ENCODE measurements around the gene KRCC1. TPM values are rescaled to one million over a fixed set of nuclear protein-coding genes. Genes with fewer than 3 reads are reported as not detected.

Gene KRCC1
- total RNA-seq, 3 donors from 2014 or later, result 37.2 to 41.5 (median 40.7) TPM

- intact Hi-C loops (cut with DNase I, micrococcal nuclease), result no loop called here
- no peaks in the 10 kb centered on the region for H3K4me1 ChIP-seq (ENCODE audit: low read depth)
- H3K36me3 ChIP-seq (ENCODE audit: low read depth), result no peaks in the 10 kb centered on the region
- TF ChIP-seq, protein P1, sequence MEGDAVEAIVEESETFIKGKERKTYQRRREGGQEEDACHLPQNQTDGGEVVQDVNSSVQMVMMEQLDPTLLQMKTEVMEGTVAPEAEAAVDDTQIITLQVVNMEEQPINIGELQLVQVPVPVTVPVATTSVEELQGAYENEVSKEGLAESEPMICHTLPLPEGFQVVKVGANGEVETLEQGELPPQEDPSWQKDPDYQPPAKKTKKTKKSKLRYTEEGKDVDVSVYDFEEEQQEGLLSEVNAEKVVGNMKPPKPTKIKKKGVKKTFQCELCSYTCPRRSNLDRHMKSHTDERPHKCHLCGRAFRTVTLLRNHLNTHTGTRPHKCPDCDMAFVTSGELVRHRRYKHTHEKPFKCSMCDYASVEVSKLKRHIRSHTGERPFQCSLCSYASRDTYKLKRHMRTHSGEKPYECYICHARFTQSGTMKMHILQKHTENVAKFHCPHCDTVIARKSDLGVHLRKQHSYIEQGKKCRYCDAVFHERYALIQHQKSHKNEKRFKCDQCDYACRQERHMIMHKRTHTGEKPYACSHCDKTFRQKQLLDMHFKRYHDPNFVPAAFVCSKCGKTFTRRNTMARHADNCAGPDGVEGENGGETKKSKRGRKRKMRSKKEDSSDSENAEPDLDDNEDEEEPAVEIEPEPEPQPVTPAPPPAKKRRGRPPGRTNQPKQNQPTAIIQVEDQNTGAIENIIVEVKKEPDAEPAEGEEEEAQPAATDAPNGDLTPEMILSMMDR (IDR thresholded peaks at IDR 0.05), result no peak
- no peak for DNase-seq
- H3K4me3 ChIP-seq, result no peak overlapping the region
- ATAC-seq, result no peak
- no peaks in the 10 kb centered on the region for H3K9me3 ChIP-seq
Observed at GRCh38 chr2:88070055-88070454, 14.5 kb upstream of the KRCC1 start.

- Histone ChIP-seq H3K4me3 (no peak overlapping the region), H3K36me3 (ENCODE audit: low read depth) (no peaks in the 10 kb centered on the region), H3K9me3 (no peaks in the 10 kb centered on the region), H3K4me1 (ENCODE audit: low read depth) (no peaks in the 10 kb centered on the region)
- DNase-seq (no peak), ATAC-seq (no peak)
- TF ChIP-seq, protein P1 (IDR thresholded peaks at IDR 0.05), result no peak
- intact Hi-C loops (cut with DNase I, micrococcal nuclease), result loop anchor here (10.0 kb wide), 2 partner anchors 86 to 96 kb away; no protein-coding TSS in a partner anchor
Observed at GRCh38 chr2:88069117-88069516, 13.5 kb upstream of the KRCC1 start.

GRCh38 chr2:88068044-88068443, 12.5 kb upstream of the KRCC1 start:
- H3K9me3 ChIP-seq, result no peaks in the 10 kb centered on the region
- ATAC-seq, result no peak
- no peak overlapping the region for H3K4me3 ChIP-seq
- no peaks in the 10 kb centered on the region for H3K4me1 ChIP-seq (ENCODE audit: low read depth)
- intact Hi-C loops (cut with DNase I, micrococcal nuclease), result loop anchor here (10.0 kb wide), 2 partner anchors 87 to 97 kb away; no protein-coding TSS in a partner anchor
- H3K36me3 ChIP-seq (ENCODE audit: low read depth), result no peaks in the 10 kb centered on the region
- no peak for DNase-seq
- TF ChIP-seq, protein P1 (IDR thresholded peaks at IDR 0.05), result no peak

DNA sequence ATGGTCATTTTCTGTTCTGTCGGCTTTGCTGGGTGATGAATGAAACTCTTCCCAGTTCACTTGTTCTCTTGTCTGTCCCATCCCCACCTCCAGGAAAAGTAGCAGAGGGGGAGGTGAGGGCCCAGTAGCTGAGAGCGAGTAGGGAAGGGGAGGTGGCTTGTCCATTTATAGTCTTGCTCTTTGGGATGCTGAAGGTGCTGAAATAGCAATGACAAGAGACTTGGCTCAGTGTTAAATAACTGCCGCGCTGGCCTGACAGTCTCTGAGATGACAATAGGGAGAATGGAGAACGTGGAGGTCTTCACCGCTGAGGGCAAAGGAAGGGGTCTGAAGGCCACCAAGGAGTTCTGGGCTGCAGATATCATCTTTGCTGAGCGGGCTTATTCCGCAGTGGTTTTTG, 12.0 kb upstream of the KRCC1 start, which contains the start of gene SMYD1:
SMYD1 (plus strand) TSS at position 228 of the 400 bp plus-strand sequence; CDS start at position 268, 40 bp downstream.
- no peaks in the 10 kb centered on the region for H3K36me3 ChIP-seq (ENCODE audit: low read depth)
- no peak within 1 kb of the TSS for H3K4me3 ChIP-seq
- intact Hi-C loops (cut with DNase I, micrococcal nuclease), result loop anchor here (10.0 kb wide), 2 partner anchors 87 to 97 kb away; no protein-coding TSS in a partner anchor
- ATAC-seq (no peak), DNase-seq (no peak)
- no peaks in the 10 kb centered on the region for H3K9me3 ChIP-seq
- TF ChIP-seq, protein P1 (IDR thresholded peaks at IDR 0.05), result no peak
- no peaks in the 10 kb centered on the region for H3K4me1 ChIP-seq (ENCODE audit: low read depth)

GRCh38 chr2:88067189-88067588, 11.6 kb upstream of the KRCC1 start:
- TF ChIP-seq, protein P1 (IDR thresholded peaks at IDR 0.05), result no peak
- no peak for ATAC-seq
- H3K4me1 ChIP-seq (ENCODE audit: low read depth), result no peaks in the 10 kb centered on the region
- no peak overlapping the region for H3K4me3 ChIP-seq
- intact Hi-C loops (cut with DNase I, micrococcal nuclease), result loop anchor here (10.0 kb wide), 2 partner anchors 88 to 98 kb away; no protein-coding TSS in a partner anchor
- no peaks in the 10 kb centered on the region for H3K9me3 ChIP-seq
- H3K36me3 ChIP-seq (ENCODE audit: low read depth), result no peaks in the 10 kb centered on the region
- DNase-seq, result no peak
